ENCODE data around the gene WNT3A. TPM values are rescaled to one million over a fixed set of nuclear protein-coding genes. Genes with fewer than 3 reads are reported as not detected.

Gene WNT3A
- total and polyA plus RNA-seq, 3 donors from 2014 or later = 0.08 to 0.19 (median 0.13) TPM

DNA sequence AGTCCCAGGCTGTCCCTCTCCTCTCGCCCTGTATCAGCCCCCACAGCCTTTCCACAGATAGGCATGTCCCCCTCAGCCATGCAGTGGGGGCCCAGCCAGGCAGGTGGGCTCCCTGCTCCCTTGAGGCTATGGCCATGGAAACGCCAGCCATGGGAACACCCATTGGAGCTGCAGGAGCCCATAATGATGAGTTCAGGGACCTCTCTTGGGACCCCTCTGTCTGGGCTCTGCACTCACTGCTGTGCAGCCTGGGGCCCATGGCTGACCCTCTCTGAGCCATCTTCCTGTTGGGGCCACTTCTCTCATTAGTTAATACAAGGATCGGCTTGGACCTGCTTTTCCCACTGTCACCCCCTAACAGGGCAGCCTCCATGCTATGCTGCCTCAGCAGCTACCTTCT is 33.2 kb downstream of the WNT3A start:
- no peak for TF ChIP-seq POLR2A (IDR thresholded peaks at IDR 0.05)
- TF ChIP-seq, protein P1, sequence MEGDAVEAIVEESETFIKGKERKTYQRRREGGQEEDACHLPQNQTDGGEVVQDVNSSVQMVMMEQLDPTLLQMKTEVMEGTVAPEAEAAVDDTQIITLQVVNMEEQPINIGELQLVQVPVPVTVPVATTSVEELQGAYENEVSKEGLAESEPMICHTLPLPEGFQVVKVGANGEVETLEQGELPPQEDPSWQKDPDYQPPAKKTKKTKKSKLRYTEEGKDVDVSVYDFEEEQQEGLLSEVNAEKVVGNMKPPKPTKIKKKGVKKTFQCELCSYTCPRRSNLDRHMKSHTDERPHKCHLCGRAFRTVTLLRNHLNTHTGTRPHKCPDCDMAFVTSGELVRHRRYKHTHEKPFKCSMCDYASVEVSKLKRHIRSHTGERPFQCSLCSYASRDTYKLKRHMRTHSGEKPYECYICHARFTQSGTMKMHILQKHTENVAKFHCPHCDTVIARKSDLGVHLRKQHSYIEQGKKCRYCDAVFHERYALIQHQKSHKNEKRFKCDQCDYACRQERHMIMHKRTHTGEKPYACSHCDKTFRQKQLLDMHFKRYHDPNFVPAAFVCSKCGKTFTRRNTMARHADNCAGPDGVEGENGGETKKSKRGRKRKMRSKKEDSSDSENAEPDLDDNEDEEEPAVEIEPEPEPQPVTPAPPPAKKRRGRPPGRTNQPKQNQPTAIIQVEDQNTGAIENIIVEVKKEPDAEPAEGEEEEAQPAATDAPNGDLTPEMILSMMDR (IDR thresholded peaks at IDR 0.05) = no peak
- intact Hi-C loops (cut with DNase I; ENCODE audit: low total_unique reads) = no loop called here
- no peak for DNase-seq
- Histone ChIP-seq H3K27ac (no peak overlapping the region), H3K4me3 (no peak overlapping the region), H3K9me3 (no peaks in the 10 kb centered on the region), H3K27me3 (no peaks in the 10 kb centered on the region), H3K4me1 (no peaks in the 10 kb centered on the region), H3K36me3 (ENCODE audit: low read depth, missing control alignments) (no peaks in the 10 kb centered on the region)
- WGBS, 2 donors = 85 to 86% methylated on average over 3 of the region's 3 CpGs

DNA sequence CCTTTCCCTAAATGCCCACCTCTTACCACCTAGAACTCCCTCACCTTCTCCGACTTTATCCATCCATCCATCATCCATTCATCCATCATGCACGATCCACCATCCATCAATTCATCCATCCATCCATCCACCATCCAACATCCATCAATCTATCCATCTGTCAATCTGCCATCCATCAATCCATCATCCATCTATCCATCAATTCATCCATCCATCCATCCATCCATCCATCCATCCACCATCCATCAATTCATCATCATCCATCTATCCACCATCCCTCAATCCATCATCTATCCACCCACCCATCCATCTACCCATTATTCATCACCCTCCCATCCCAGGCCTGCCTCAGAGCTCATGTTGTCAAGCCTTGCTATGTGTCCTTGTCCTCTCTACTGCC is 34.5 kb downstream of the WNT3A start:
- H3K36me3 ChIP-seq (ENCODE audit: low read depth, missing control alignments) = no peaks in the 10 kb centered on the region
- TF ChIP-seq, protein P1 (IDR thresholded peaks at IDR 0.05) = no peak
- TF ChIP-seq POLR2A (IDR thresholded peaks at IDR 0.05) = no peak
- H3K27me3 ChIP-seq = no peaks in the 10 kb centered on the region
- DNase-seq = no peak
- no peaks in the 10 kb centered on the region for H3K4me1 ChIP-seq
- no peak overlapping the region for H3K27ac ChIP-seq
- H3K9me3 ChIP-seq = no peaks in the 10 kb centered on the region
- WGBS, 2 donors = 88 to 89% methylated on average over 2 of the region's 2 CpGs
- intact Hi-C loops (cut with DNase I; ENCODE audit: low total_unique reads) = no loop called here
- no peak overlapping the region for H3K4me3 ChIP-seq

DNA sequence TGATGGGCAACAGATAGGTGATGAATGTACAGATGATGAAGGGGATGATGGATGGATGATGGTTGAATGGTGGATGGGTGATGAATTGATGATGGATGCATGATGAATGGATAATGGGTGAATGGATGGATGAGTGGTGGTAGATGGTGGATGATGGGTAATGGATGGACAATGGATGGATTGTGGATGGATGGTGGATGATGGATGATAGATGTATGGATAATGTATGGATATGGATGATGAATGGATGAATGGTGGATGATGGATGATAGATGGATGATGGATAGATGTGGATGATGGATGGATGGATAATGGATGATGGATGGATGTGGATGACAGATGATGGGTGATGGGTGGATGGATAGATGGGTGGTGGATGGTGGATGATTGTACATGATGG is 35.7 kb downstream of the WNT3A start:
- no peak for TF ChIP-seq POLR2A (IDR thresholded peaks at IDR 0.05)
- TF ChIP-seq, protein P1 (IDR thresholded peaks at IDR 0.05) = no peak
- no peak for DNase-seq
- no peak overlapping the region for H3K4me3 ChIP-seq
- no peak overlapping the region for H3K27ac ChIP-seq
- H3K36me3 ChIP-seq (ENCODE audit: low read depth, missing control alignments) = no peaks in the 10 kb centered on the region
- no peaks in the 10 kb centered on the region for H3K27me3 ChIP-seq
- no peaks in the 10 kb centered on the region for H3K4me1 ChIP-seq
- intact Hi-C loops (cut with DNase I; ENCODE audit: low total_unique reads) = no loop called here
- no peaks in the 10 kb centered on the region for H3K9me3 ChIP-seq

DNA sequence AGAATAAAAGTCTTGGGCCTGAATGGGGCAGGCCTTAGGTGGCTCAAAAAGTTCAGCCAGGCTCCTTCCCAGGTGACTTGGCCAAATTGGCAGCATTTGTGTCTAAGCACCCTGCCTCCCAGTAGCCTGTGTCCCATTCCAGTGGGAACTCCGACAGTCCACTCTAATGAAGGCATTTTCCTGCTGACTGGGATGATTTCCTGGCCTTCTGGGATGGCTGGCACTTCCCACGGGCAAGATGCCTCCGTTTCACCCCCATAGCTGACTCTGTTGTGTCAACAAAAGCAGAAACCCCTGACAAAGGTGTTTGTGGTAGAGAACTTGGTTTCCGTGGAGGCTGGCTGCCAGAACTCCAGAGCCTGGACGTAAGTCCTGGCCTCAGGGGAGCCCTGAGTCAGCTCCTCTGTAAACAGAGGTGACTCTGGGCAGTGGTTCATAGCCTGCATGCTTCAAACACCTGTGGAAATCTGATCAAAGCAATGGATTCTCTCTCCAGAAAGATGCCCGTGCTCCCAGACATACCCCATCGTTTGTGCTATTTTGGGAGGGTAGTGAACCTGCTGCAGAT is 36.6 kb downstream of the WNT3A start:
- DNase-seq = no peak

DNA sequence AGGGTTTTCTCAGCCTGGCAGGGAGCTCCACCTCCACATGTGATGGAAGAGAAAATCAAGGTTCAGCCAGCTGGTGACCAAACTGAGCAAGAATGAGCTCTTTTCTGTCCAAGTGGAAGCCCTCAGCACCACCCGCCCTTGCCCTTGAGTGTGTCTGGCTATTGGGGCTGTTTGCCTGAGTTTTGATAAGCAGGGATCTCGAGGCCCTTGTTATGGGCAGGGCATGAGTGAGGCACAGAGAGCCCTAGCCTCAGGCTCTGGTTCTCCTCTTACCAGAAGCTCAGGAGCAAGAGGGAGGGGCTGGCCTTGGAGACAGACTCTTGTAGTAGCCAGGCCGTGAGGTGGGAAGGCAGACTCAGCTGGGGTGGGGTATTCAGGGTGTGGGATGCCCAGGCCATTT is 38.2 kb downstream of the WNT3A start:
- Histone ChIP-seq H3K27me3 (no peaks in the 10 kb centered on the region), H3K9me3 (no peaks in the 10 kb centered on the region), H3K4me1 (no peaks in the 10 kb centered on the region), H3K27ac (no peak overlapping the region), H3K4me3 (no peak overlapping the region), H3K36me3 (ENCODE audit: low read depth, missing control alignments) (no peaks in the 10 kb centered on the region)
- 53 to 90% methylated on average over 3 of the region's 3 CpGs for WGBS, 2 donors
- TF ChIP-seq, protein P1 (IDR thresholded peaks at IDR 0.05) = no peak
- no peak for TF ChIP-seq POLR2A (IDR thresholded peaks at IDR 0.05)
- intact Hi-C loops (cut with DNase I; ENCODE audit: low total_unique reads) = no loop called here
- DNase-seq = peak; percentile 13

More for the DNA sequence above, 36.6 kb downstream of the WNT3A start:
- intact Hi-C loops (cut with DNase I; ENCODE audit: low total_unique reads) = no loop called here
- Histone ChIP-seq H3K4me1 (no peaks in the 10 kb centered on the region), H3K9me3 (no peaks in the 10 kb centered on the region), H3K27ac (no peak overlapping the region), H3K4me3 (no peak overlapping the region), H3K27me3 (no peaks in the 10 kb centered on the region), H3K36me3 (ENCODE audit: low read depth, missing control alignments) (no peaks in the 10 kb centered on the region)
- TF ChIP-seq, protein P1 (IDR thresholded peaks at IDR 0.05) = no peak
- TF ChIP-seq POLR2A (IDR thresholded peaks at IDR 0.05) = no peak
- WGBS, 2 donors = 72 to 74% methylated on average over 7 of the region's 7 CpGs
